NCI-H748 treated with DMSO at 0.1 percent for 48 hours (cell line): ENCODE results near the gene PRXL2A.
"Not testable (repeated sequence)": the region's sequence is repeated elsewhere in the genome, so short reads cannot be mapped to it uniquely, and the experiment has no call there.

Experiments
- DNase-seq: peaks from one replicate; lab custom pipeline; 2025; lab: John Stamatoyannopoulos, UW

Gene PRXL2A

DNA sequence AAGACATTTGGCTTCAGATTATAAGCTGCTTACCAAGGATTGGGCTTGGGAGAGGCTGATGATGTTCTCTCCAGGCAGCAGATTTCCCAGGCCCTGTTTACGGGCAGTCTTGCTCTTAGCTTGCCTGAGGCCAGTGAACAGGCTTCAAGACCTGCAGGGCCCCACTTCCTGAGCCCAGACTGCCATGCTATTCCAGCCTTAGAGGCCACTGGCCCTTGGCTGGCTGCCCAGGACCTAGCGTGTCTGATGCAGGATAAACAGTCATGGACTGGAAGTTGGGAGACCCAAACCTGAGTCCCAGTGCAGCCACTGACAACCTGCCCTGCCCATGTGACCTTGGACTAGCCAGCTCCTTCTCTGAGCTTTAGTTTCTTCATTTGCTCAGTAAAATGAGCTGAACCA lies 2.9 kb downstream of the PRXL2A start:
- no peak for DNase-seq

DNA sequence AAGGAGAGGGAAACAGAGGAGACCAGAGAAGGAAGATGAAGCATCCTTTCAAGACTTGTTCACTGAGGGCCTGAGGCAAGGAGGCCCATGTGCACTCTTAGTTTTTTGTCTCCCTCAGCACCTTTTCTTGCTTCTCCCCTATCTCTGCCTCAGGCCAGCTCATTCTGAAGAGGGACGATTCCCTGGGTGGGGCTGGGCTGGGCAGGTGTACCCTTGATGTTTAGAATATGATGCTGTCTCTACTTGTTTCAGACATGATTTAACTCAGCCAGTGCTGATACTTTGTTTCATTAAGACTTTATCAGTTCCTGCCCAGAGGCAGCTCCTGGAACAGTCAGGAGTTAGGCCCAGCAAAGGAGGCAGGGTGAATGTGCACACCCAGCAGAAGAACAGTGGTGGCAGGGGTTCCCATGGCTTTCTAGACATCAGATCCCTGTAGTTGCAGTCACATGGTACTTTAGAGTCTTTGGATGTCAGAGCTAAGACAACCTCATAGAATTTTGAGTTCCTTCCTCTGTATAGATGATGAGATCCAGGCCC lies 3.4 kb downstream of the PRXL2A start:
- DNase-seq, result no peak

DNA sequence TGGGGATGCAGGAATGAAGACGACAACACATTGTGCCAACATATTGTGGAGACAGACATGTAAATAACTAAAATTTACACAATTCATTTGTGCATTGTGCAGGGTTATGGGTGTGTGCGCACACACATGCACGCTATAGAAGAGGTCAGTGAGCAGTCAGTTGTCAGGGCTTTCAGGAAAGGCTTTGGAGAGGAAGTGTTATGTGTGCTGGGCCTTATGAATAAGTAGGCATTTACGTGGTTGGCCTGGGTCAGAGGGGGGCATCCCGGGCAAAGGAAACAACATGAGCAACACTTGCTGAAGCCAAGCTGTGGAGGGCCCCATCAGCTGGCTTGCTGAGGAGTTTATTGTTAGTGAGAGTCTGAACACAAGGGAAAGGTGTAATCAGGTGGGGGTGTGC lies 4.1 kb downstream of the PRXL2A start:
- DNase-seq, result no peak

DNA sequence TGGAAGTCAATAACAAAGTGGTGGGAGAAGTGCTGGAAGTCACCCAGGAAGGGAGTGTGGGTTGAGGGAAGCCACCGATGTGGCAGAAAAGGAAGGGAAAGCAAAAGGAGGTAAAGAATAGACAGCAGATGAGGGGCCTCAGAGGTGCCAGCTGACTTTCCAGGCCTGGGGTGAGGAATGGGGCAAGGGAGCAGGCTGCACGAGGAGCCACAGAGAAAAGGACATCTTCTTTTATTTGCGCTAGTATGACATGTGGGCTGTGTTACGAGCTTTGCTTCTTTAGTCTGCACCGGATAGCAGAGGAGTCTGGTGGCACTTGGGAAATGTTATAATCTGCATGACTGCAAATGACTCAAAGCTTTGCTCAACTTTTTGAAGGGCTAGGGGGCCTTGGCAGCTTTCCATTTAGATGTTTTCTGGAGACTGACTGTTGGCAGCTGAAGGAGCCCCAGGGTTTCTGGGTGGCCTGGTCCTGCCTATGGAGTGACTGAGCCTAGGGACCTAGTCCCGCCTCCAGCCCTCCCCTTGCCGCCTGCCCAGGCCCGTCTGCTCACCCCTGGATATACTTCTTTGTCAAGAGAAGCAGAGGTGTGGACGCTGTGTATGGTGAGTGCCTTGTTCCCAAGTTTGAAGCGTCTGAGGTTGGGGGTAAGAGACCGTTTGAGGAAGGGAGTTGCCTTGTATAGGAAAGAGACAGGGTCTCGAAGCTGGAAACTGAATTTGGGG lies 5.1 kb downstream of the PRXL2A start:
- no peak for DNase-seq

DNA sequence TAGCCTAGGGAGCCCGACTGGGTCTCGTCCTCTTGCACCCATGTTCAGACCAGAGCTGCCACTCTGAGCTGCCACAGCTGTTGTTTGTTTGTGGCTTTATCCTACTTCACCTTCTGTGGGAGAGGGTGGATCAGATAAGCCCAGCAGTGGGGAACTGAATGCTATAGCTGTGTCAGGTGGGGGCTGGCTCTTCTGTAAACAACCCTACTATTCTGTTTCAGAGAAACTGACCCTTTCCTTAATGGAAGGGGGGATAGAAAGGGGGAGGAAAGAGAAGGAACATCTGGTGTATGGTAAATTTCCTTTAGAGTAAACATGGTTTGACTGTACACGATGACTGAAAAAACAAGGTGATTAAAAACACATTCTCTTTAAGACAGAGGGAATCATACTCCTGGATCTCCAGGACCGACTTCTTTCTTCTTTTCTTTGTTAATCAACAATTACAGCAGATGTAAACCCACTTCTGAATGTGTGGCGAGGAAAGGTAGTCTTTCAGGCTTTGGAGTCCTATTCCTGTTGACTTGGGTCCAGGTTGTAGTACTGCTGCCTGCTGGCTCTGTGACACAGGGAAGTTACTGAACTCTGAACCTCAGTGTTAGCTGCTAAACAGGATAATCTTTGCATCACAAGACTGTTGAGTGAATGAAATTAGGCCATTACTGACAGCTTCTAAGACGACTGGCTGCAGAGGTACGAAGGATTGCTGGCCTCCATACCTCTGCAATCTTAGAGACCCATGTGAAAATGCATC lies 6.0 kb downstream of the PRXL2A start:
- DNase-seq, result peak; percentile 39

DNA sequence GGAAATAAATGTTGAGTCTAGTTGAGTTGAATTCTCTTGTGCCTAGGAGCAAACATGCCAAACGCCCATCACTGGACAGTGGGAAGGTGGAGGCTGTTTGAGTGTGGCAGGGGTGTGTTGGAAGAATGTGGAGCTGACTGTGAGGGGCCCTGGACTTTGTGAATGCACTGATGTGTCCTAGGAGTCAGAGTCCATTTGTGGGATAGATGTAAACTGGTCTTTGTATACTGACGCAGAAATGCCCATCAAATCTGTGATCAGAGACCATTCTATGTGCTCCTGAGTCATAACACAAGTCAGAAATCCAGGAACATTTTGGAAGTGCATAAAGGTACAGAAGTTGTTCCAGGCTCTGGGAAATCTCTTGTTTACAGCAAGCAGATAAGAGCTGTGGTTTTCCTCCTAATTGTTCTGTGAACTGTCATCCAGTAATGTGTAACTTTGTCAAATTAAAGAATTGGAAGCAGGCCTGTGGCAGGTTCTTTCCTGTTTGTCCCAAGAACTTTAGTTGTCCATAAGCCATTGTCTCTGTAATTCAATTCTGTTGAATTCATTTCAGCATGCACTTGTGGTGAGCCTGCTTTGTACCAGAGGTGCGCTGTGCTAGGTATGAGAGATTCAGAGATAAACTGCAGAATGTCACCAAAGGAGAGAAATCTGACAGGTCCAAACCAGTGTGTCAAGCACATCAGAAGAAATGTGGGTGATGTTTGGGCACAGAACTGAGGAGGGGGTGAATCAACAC lies 7.6 kb downstream of the PRXL2A start:
- DNase-seq, result no peak

DNA sequence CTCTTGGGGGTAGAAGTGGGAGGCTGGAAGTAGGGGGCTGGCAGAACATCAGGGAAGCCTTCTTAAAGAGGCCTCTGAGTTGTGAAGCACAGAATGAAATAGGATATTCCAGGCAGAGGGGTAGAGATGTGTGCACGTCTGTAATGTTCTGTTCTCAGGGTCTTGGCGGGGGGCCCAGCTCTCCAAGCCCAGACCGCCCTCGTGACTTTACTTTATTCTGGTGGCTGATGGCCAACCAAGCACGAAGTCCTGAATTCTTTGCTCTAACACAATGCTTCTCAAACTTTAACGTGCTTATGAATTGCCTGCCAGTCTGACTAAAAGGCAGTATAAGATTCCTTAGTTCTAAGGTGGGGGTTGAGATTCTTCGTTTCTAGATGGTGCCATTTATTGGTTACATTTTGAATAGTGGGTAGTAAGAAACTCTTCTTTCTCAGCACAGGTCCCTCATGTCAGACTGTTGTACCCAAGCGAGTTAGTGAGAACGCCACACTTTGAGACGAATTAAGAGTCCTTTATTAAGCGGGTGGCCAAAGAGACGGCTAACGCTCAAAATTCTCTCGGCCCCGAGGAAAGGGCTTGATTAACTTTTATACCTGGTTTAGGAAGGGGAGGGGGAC lies 8.2 kb downstream of the PRXL2A start:
- no peak for DNase-seq

DNA sequence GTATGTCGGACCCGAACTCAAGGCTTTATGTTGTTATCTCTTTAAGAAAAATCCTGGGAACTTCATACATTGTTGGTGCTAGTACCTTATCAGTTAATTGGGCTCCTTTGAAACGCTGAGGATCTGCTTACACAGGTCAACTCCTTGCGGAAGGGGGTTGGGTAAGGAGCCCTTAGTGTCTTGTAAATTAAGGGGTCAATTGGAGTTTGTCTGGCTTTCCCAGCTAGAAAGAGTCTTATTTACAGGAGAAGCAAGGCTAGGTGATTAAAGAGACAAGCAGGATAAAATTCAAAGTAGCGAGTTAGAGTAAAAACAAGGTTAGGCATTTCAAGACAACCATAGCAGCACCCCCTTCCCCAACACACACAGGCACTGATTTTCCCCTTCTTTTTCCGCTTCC lies 8.9 kb downstream of the PRXL2A start:
- DNase-seq, result not testable (repeated sequence)

DNA sequence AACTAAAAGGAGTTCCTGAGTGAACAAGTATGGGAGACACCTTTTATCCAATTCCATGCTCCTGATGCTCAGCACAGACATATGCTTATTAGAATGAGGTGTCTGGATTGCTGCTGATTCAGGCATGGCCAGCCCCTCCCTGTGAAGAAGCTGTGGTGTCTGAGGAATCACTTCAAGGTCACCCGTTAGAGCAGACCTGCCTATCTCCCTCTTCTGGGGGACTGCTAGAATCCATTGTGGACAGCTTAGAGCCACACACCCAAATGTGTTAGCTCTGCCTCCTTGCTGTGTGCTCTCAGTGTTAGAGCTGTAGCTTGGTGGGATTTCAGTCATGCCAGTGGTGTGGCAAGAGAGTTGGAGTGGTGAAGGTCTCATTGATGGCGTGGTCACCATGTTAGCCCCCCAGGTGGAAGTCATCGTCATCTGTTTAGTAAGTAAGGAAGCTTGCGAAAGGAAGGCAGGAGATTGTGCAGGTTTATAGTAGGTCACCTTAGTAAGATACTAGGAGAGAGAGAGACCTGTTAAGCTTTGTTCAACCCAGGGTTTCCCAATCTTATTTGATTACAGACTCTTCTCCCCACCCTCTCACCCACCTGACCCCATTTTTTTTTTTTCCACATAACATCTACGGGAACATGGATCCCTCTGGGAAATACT lies 12.8 kb downstream of the PRXL2A start:
- DNase-seq, result no peak

DNA sequence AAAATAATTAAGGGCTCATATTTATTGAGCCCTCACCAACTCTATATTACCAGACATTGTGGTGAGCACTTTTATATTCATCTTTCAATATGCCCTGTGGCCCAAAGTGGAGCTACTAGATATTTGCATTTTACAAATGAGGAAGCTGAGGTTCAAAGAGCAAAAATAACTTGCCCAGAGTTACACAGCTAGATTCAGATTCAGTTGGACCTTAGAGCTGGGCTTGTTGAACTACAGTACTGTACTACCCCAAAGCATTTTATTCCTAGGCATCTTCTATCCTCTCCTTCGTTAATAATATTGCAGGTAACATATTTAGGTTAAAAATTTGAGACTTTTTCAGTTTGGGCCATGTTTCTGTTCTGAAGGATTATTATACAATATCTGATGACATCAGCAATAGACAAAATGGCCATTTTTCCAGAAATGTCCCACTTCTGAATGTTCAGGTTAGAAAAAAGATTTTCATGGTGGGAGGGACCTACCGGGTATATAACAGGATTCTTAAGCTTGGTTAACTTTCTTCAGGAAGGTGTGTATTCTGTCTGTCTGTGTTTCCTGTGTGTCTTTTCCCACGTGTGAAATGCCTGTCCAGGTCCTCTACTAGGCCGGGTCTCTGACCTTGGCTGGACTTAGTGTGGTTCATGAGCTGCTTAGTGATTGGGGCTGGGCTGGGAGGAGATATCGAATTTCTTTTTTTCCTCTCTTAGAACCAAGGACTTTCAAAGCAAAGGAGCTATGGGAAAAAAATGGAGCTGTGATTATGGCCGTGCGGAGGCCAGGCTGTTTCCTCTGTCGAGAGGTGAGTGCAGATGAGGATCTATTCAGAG lies 13.6 kb downstream of the PRXL2A start:
- DNase-seq, result no peak

DNA sequence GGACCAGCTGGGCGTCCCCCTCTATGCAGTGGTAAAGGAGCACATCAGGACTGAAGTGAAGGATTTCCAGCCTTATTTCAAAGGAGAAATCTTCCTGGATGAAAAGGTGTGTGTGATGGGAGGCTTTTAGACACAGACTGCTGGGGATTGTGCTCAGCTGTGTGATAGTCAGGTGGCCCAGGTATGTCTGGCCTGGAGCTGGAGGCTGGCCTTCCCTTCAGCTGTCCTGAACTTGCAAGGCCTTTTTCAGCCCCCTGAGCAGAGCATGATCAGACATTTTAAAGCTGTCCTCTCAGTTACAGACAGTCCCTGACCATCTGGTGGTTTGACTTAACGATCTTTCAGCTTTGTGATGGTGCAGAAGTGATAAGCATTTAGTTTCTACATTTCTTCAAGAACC lies 17.6 kb downstream of the PRXL2A start:
- DNase-seq, result no peak

DNA sequence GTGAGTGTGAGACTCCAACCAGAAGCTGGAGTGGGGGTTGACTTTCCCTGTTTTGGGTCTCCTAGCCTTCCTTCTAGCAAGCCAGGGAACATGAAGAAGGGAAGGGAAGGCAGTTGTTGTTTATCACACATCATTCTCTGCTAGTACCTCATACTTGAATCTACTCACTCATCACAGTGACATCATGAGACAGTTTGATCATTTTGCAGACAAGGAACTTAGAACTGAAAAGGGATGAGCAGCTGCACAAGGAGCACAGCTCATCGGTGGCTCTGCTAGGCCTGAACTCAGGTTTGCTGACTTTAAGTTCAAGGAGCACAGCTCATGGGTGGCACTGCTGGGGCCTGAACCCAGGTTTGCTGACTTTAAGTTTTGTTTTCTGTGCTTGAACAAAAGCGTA lies 19.2 kb downstream of the PRXL2A start:
- no peak for DNase-seq

DNA sequence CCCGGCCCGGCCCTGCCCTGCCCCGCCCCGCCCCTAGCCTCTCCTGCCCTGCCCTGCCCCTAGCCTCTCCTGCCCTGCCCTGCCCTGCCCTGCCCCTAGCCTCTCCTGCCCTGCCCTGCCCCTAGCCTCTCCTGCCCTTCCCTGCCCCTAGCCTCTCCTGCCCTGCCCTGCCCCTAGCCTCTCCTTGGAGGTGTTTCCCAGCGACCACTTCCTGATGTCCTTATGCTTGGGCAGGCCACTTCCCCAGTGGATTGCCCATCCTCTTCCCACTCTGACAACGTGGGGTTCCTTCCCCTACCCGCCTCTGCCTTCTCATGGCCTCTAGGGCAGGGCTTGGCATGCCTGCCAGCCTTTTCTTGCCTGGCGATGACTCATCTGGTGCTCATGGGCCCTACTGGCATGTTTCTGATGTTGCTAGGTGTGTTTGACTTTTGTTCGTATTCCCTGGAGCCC lies 21.2 kb downstream of the PRXL2A start:
- DNase-seq, result no peak

DNA sequence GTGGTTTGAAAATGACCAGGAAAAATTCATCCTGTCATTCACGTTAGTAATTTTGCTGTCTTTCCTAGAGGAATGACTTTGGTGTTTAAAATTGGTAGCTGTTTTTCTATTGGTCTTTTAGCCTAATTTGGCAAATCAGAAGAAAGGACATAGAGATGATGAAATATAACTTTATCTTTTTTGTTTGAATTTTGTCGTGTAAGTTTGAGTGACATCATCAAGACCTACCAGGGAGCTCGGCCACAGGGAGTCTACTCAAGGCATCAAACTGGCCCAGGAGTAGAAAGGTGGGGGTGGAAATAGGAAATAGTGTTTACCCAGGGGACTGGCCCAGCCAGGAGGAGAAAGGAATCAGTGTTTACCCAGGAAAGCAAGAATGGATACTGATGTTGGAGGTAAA lies 24.8 kb downstream of the PRXL2A start:
- no peak for DNase-seq

DNA sequence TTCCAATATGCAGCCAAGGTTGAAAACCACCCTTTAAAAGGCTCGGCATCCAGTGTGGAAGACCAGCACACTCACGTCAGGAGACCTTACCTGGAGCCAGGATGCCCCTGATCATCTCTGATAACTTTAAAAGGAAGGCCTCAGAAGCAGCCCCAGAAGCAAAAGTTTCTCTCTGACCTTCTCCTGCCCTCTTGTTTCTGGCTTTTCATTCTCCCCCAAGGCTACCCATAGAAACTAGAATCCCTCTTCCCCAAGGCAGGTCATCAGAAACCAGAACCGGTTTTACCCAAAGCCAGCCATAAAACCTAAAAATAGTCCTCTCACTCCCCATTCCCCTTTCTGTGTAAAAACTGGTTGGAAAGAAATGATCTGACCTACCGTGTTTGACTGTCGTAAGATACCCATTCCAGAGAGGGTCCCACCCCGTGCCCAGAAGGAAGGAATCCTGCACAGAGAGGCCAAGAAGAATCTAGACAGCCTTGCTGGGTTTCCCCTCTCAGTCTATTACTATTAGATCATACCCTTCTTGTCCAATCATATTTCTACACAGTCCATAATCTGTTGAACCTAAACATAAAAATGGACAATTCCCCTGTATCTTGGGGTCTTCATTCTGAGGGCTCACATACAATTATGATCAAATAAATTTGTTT lies 28.2 kb downstream of the PRXL2A start:
- no peak for DNase-seq

DNA sequence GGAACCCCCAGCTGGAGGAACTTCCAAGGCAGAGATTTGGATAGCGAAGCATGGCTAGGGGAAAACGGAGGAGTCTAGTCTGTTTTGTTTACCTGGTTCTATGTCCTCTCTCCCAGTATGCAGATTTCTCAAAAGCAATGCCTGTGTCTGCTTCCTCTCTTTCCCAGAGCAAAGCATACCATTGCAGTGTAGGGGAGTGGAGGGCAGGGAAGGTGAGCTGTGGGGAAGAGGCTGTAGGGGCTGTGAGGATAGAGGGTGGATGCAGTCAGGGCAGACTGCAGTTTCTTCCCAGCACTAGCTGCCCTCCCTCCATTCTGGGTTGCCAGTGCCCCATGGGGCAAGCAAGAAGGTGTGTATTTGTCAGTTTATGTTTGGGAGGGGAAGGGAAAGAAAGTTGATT lies 28.9 kb downstream of the PRXL2A start:
- DNase-seq, result no peak

DNA sequence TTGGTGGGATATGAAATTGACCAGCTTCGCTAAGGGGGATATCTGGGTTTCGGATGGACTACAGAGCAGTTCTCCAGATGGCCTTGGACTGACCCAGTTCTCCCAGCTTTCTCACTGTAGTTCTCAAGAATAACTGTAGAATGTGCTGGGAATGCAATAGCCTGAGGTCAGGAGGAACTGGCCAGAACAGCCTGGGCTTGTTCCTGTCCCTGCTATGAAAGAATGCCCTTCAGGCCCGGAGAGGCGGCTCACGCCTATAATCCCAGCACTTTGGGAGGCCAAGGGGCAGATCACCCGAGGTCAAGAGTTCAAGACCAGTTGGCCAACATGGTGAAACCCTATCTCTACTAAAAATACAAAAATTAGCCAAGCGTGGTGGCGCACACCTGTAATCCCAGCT lies 33.5 kb downstream of the PRXL2A start:
- no peak for DNase-seq

DNA sequence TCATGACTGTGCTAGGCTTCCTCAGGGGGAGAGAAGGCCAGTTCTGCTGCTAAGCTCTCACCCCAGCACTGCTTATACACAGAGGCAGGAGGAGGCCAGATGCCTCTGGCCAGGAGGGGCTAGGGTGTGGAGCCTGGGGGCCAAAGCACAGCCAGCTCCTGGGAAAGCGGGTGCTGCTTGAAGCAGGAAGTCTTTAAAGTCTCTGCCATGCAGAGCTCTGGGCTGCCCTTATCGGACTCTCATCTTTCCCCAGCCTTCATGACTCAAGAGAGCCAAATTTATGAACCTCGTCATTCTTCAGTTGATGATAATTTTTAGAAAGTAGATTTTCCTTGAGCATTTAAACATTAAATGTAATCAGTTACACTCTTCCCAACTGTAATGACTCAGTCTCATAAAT lies 34.5 kb downstream of the PRXL2A start:
- DNase-seq, result no peak

DNA sequence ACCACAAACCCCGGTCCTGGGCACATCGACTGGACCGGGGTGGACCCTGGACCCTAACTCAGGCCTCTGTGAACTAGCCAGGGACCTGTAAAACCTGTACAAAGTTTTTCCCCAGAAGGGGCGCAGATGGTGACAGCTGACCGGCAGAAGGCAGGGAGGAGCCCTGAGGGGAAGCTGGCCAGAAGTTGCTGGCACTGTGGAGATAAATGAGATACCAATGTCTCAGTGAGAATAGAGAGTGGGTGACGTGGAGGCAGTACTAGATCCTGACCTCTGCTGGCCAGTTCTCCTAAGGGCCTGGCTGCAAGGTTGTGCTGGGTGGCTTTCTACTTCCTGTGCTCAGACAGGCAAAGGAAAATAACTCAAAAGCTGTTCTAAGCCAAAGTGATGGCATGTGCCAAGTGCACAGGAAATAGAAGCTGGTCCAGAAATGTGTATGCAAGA lies 35.2 kb downstream of the PRXL2A start:
- DNase-seq, result no peak

DNA sequence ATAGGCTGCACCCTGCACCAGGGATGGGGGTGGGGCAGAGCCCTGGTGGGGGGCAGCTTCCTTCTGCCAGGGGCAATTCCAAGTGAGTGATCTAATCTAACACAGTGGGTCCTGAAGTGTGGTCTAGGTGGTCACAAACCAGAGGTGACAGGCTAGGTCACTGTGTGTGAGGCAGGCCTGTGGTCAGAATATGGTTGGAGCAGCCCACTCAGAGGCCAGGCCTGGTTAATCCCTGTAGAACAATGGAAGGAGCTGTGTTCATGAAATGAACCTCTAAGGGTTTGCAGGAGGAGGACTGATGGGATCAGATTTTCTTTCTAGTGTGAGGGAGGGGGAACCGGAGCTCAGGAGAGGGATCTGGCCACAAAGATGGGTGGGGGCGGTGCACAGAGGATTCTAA lies 35.8 kb downstream of the PRXL2A start:
- no peak for DNase-seq
